ENCODE data around the gene SMYD5.
A peak's percentile ranks its signal among the peaks of the same experiment; 100 is the strongest.

SMYD5 gene

DNA sequence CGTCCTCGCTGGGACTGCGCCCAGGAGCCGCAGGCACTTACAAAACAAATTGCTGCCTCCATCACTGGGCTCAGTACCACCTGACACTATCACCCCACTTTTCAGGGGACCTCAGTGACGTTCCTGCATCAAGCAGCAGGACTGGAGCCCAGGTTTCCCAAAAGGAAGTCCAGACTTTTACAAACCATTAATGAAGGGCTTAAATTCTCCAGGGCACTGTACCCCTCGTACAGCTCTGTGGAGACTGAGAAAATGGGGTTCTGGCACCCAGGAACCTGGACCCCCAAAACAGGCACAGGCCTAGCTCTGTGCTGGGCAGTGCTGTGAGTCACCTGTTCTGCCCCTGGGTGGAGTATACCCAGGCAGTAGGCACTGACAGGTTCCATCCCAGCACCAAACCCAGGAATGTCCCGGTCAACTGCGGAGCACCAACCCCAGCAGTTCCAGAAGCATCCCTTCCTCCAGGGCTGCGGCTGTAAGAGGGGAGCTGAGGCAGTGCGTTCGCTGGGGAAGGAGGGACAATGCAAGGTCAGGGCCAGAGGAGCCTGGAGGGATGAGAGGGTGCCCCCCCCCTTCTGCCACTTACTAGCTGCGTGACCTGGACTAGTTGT lies 36.3 kb upstream of the SMYD5 start (continued):
- TF ChIP-seq ZNF24 (tag by site-specific recombination; IDR thresholded peaks at IDR 0.05) (0 out of 2 replicates have a peak, but pooled peaks have one; percentile 6), ZNF169 (tag by site-specific recombination; IDR thresholded peaks at IDR 0.05) (no peak), ZNF843 (tag by site-specific recombination; IDR thresholded peaks at IDR 0.05) (no peak), ZNF366 (tag by site-specific recombination; conservative IDR thresholded peaks at IDR 0.05) (no peak)
- TF ChIP-seq, protein P1, sequence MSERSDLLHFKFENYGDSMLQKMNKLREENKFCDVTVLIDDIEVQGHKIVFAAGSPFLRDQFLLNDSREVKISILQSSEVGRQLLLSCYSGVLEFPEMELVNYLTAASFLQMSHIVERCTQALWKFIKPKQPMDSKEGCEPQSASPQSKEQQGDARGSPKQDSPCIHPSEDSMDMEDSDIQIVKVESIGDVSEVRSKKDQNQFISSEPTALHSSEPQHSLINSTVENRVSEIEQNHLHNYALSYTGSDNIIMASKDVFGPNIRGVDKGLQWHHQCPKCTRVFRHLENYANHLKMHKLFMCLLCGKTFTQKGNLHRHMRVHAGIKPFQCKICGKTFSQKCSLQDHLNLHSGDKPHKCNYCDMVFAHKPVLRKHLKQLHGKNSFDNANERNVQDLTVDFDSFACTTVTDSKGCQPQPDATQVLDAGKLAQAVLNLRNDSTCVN (tag by site-specific recombination; optimal IDR thresholded peaks at IDR 0.05): peak; percentile 1

DNA sequence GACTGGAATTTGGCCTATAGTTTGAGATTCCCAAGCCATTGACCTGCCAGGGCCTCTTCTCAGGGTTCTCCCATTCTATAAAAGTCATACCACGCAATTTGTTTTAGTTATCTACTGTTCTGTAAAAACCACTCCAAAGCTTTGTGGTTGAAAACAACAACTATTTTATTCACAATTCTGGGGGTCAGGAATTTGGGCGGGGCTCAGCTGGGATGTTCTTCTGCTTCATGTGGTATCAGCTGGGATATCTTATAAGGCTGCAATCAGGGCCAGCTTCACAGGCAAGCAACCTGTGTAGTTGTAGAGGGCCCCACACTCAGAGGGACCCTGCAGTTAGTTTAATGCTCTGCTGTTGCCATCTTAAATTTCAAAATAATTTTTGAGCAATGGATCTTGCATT lies 28.1 kb upstream of the SMYD5 start:
- Histone ChIP-seq H3K4me1 (ENCODE audit: control insufficient read depth, insufficient read depth, low read length) (no peaks in the 10 kb centered on the region), H3K36me3 (ENCODE audit: control insufficient read depth in 2 of 2, insufficient read depth in 1 of 2, low read length in 2 of 2) (no peaks in the 10 kb centered on the region), H3K27ac (ENCODE audit: extremely low read depth, low read depth, low read length) (no peak overlapping the region), H3K9me3 (ENCODE audit: control insufficient read depth, insufficient read depth, low read depth, low read length) (no peaks in the 10 kb centered on the region), H3K4me3 (ENCODE audit: low read depth, low read length) (no peak overlapping the region)
- ChIA-PET CTCF (interaction anchor here (0.7 to 1.5 kb wide), 3 partner anchors 9 to 100 kb away, joined by 3 to 9 read pairs (median 4); no protein-coding TSS in a partner anchor), POLR2A (no interaction called here)
- no peak for TF ChIP-seq GLIS1 (tag by site-specific recombination; IDR thresholded peaks at IDR 0.05)
- TF ChIP-seq ZNF114 (tag by site-specific recombination; IDR thresholded peaks at IDR 0.05): no peak
- TF ChIP-seq GLI4 (tag by site-specific recombination; IDR thresholded peaks at IDR 0.05): no peak
- no peak for TF ChIP-seq ZNF350 (tag by site-specific recombination; IDR thresholded peaks at IDR 0.05)
- TF ChIP-seq ZNF266 (tag by site-specific recombination; IDR thresholded peaks at IDR 0.05; ENCODE audit: low read depth): no peak
- TF ChIP-seq ZNF426 (tag by site-specific recombination; IDR thresholded peaks at IDR 0.05): no peak
- TF ChIP-seq, protein P2, sequence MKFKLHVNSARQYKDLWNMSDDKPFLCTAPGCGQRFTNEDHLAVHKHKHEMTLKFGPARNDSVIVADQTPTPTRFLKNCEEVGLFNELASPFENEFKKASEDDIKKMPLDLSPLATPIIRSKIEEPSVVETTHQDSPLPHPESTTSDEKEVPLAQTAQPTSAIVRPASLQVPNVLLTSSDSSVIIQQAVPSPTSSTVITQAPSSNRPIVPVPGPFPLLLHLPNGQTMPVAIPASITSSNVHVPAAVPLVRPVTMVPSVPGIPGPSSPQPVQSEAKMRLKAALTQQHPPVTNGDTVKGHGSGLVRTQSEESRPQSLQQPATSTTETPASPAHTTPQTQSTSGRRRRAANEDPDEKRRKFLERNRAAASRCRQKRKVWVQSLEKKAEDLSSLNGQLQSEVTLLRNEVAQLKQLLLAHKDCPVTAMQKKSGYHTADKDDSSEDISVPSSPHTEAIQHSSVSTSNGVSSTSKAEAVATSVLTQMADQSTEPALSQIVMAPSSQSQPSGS (tag by site-specific recombination; IDR thresholded peaks at IDR 0.05; ENCODE audit: low read depth): no peak
- TF ChIP-seq ZNF768 (tag by site-specific recombination; IDR thresholded peaks at IDR 0.05): no peak
- TF ChIP-seq ZNF558 (tag by site-specific recombination; IDR thresholded peaks at IDR 0.05): no peak
- TF ChIP-seq ZFP41 (tag by site-specific recombination; IDR thresholded peaks at IDR 0.05; ENCODE audit: borderline replicate concordance): no peak
- no peak for TF ChIP-seq ZNF843 (tag by site-specific recombination; IDR thresholded peaks at IDR 0.05)
- no peak for TF ChIP-seq ZBTB21 (tag by site-specific recombination; IDR thresholded peaks at IDR 0.05)

DNA sequence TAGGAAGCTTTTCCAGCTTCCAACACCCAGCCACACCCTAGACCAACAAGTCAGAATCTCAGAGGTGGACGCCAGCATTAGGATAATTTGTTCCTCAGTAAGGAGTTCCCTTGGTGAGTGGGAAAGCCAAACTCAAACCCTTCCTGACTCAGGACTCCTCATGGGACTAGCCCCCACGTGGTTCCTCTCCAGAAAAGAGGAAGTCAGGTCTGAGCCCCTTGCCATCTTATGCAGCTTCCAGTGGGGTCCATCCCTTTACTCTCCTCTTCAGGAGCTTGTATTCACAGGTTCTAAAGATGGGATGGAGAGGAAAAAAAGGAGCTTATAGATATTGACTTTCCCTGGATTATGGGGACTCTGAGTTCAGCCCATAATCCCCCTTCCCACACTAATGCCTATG lies 26.5 kb upstream of the SMYD5 start:
- CTCF ChIA-PET: interaction anchor here (0.5 to 4.0 kb wide), 4 partner anchors 8 to 295 kb away, joined by 3 to 23 read pairs (median 6); no protein-coding TSS in a partner anchor

More for the DNA sequence above, 26.5 kb upstream of the SMYD5 start:
- H3K9me3 ChIP-seq (ENCODE audit: control insufficient read depth, insufficient read depth, low read depth, low read length): no peaks in the 10 kb centered on the region
- H3K36me3 ChIP-seq (ENCODE audit: control insufficient read depth in 2 of 2, insufficient read depth in 1 of 2, low read length in 2 of 2): no peaks in the 10 kb centered on the region
- no peak overlapping the region for H3K4me3 ChIP-seq (ENCODE audit: low read depth, low read length)
- no peak overlapping the region for H3K27ac ChIP-seq (ENCODE audit: extremely low read depth, low read depth, low read length)
- POLR2A ChIA-PET: no interaction called here
- H3K4me1 ChIP-seq (ENCODE audit: control insufficient read depth, insufficient read depth, low read length): no peaks in the 10 kb centered on the region
- TF ChIP-seq EGR2 (tag by site-specific recombination; IDR thresholded peaks at IDR 0.05; ENCODE audit: low read depth): no peak
- no peak for TF ChIP-seq ZNF561 (tag by site-specific recombination; IDR thresholded peaks at IDR 0.05; ENCODE audit: borderline replicate concordance)
- TF ChIP-seq SALL2 (tag by site-specific recombination; IDR thresholded peaks at IDR 0.05; ENCODE audit: borderline replicate concordance): no peak
- TF ChIP-seq RBAK (tag by site-specific recombination; IDR thresholded peaks at IDR 0.05): no peak
- TF ChIP-seq ZNF626 (tag by site-specific recombination; IDR thresholded peaks at IDR 0.05): no peak
- TF ChIP-seq ZNF776 (tag by site-specific recombination; IDR thresholded peaks at IDR 0.05; ENCODE audit: borderline replicate concordance): no peak
- no peak for TF ChIP-seq KLF16 (tag by site-specific recombination; IDR thresholded peaks at IDR 0.05)
- TF ChIP-seq, protein P3, sequence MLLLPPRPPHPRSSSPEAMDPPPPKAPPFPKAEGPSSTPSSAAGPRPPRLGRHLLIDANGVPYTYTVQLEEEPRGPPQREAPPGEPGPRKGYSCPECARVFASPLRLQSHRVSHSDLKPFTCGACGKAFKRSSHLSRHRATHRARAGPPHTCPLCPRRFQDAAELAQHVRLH (tag by site-specific recombination; IDR thresholded peaks at IDR 0.05): no peak
- no peak for TF ChIP-seq ZBTB48 (tag by site-specific recombination; IDR thresholded peaks at IDR 0.05)
